Prostate gland (tissue), 2 donors: ENCODE results near the gene WDR20.

Experiments used
- CTCF ChIP-seq, 4 experiments: fragments of 200-600 bp in 2 of 4; fragments of 450-650 bp in 2 of 4; sonication (generic) in 2 of 4; IDR thresholded peaks; 1 replicate in 3 of 4; 2 replicates in 1 of 4; pipeline ENCODE4 v1.5.1; 2016 to 2019; ENCODE audit warnings: antibody characterized with exemption in 4 of 4, mild to moderate bottlenecking in 2 of 4, moderate library complexity in 2 of 4
- POLR2AphosphoS5 ChIP-seq: sonication (generic); formaldehyde crosslinking; IDR thresholded peaks from one replicate; pipeline ENCODE4 v1.6.1; 2017; ENCODE audit warnings: antibody characterized with exemption

- no peak for TF ChIP-seq POLR2AphosphoS5
- TF ChIP-seq CTCF (IDR thresholded peaks at IDR 0.05) = no peak
Measured at GRCh38 chr14:102164965-102165364, 25.3 kb downstream of the WDR20 start.
